ENCODE data around the gene GTPBP6.

DNA sequence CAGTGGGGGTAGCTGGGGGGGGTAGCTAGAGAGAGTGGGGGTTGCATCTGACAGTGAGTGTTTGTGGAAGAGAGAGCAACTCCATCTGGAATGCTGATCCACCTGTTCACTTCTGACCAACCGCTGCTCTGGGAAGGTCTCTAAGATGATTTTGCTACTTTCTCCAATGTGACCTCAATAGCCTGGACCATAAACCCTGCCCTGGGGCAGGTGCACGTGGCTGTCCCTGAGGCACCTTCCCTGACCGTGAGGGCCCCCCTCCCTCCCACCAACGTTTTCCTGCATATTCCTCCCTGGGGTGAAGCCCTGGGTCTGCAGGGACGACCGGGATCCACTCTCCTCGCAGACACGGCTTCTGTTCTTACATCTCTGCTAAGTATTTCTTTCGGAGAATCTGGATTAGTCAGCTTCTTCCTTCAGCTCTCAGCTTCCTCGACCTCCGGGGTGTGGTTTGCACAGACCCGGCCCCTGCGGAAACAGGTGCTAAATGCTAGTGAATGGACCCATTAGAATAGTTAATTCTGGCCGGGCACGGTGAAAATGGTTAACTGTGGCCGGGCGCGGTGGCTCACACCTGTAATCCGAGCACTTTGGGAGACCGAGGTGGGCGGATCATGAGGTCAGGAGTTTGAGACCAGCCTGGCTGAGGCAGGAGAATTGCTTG, 58.8 kb downstream of the GTPBP6 start:
- TF ChIP-seq, protein P1, sequence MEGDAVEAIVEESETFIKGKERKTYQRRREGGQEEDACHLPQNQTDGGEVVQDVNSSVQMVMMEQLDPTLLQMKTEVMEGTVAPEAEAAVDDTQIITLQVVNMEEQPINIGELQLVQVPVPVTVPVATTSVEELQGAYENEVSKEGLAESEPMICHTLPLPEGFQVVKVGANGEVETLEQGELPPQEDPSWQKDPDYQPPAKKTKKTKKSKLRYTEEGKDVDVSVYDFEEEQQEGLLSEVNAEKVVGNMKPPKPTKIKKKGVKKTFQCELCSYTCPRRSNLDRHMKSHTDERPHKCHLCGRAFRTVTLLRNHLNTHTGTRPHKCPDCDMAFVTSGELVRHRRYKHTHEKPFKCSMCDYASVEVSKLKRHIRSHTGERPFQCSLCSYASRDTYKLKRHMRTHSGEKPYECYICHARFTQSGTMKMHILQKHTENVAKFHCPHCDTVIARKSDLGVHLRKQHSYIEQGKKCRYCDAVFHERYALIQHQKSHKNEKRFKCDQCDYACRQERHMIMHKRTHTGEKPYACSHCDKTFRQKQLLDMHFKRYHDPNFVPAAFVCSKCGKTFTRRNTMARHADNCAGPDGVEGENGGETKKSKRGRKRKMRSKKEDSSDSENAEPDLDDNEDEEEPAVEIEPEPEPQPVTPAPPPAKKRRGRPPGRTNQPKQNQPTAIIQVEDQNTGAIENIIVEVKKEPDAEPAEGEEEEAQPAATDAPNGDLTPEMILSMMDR (IDR thresholded peaks at IDR 0.05; ENCODE audit: insufficient read depth, low read length, poor library complexity, severe bottlenecking) = no peak
- no peak for TF ChIP-seq EZH2phosphoT487 (conservative IDR thresholded peaks at IDR 0.05; ENCODE audit: low read length)

Data from SU-DHL-6 (cell line).